B cell (primary cell): ENCODE measurements around the gene DAB2IP. TPM values are rescaled to one million over a fixed set of nuclear protein-coding genes. Genes with fewer than 3 reads are reported as not detected.

Source experiments
- ATAC-seq: fragments of 200-7000 bp; cut with Tn5 transposase; one replicate; pipeline ENCODE4 v1.10.0; 2021; ENCODE audit warnings: low read depth, mild to moderate bottlenecking, moderate number of reproducible peaks, moderate library complexity
- CTCF ChIA-PET: fragments of 350-600 bp; sonication (Branson Sonifier 250); formaldehyde crosslinking; loops from one replicate; lab custom pipeline; 2021; ENCODE audit warnings: antibody characterized with exemption, inconsistent platforms; lab: Charles Lee
- POLR2A ChIA-PET: fragments of 350-600 bp; sonication (Branson Sonifier 250); formaldehyde crosslinking; loops from one replicate; lab custom pipeline; 2021; ENCODE audit warnings: antibody characterized with exemption; lab: Charles Lee
- DNase-seq: peaks from one replicate; pipeline ENCODE4 v3.0.0; 2013
- H2AFZ ChIP-seq: 2 replicates; pipeline ENCODE4 v1.6.1; 2012; ENCODE audit warnings: mild to moderate bottlenecking, low read depth, low read length; ENCODE audit not compliant: insufficient read depth, poor library complexity, severe bottlenecking
- H3K27ac ChIP-seq, 2 donors: 1 replicate in 1 of 2; 2 replicates in 1 of 2; pipeline ENCODE4 v1.5.1; 2012 to 2013; ENCODE audit warnings: low read length in 2 of 2, mild to moderate bottlenecking in 2 of 2, moderate library complexity in 1 of 2
- H3K27me3 ChIP-seq, 4 experiments: fragments of 200-600 bp in 1 of 4; sonication (generic) in 1 of 4; replicated peaks in 1 of 4; 1 replicate in 2 of 4; 2 replicates in 2 of 4; pipeline versions ENCODE4 v1.6.1 to v1.7.0; 2013 to 2016; ENCODE audit warnings: low read length in 3 of 4, mild to moderate bottlenecking in 2 of 4, mixed read lengths in 1 of 4, moderate library complexity in 1 of 4; ENCODE audit not compliant: insufficient read depth in 4 of 4, control insufficient read depth in 3 of 4; ENCODE audit errors: control extremely low read depth in 1 of 4
- H3K36me3 ChIP-seq, 2 experiments: replicated peaks in 1 of 2; 1 replicate in 1 of 2; 2 replicates in 1 of 2; pipeline versions ENCODE4 v1.6.1 to v1.7.1; 2013; ENCODE audit warnings: low read length in 1 of 2; ENCODE audit not compliant: insufficient read depth in 2 of 2, control insufficient read depth in 1 of 2; ENCODE audit errors: control extremely low read depth in 1 of 2, extremely low read depth in 1 of 2
- H3K4me1 ChIP-seq, 2 donors: fragments of 200-600 bp in 1 of 2; sonication (generic) in 1 of 2; 1 replicate in 1 of 2; 2 replicates in 1 of 2; pipeline versions ENCODE4 v1.5.1 to v1.6.1; 2013 to 2017; ENCODE audit warnings: low read length in 2 of 2; ENCODE audit not compliant: control insufficient read depth in 2 of 2, insufficient read depth in 2 of 2
- H3K4me2 ChIP-seq: replicated peaks from 2 replicates; pipeline ENCODE3; 2012; ENCODE audit warnings: mild to moderate bottlenecking, low read depth, low read length; ENCODE audit not compliant: poor library complexity, severe bottlenecking
- H3K4me3 ChIP-seq, 5 experiments: fragments of 200-600 bp in 1 of 5; sonication (generic) in 1 of 5; 1 replicate in 3 of 5; 2 replicates in 2 of 5; pipeline versions ENCODE4 v1.5.1 to v1.7.0; 2011 to 2016; ENCODE audit warnings: low read length in 4 of 5, mild to moderate bottlenecking in 4 of 5, low read depth in 2 of 5, control low read depth in 1 of 5, moderate library complexity in 1 of 5; ENCODE audit not compliant: insufficient read depth in 1 of 5; ENCODE audit errors: control extremely low read depth in 1 of 5, extremely low read depth in 1 of 5
- H3K79me2 ChIP-seq: fragments of 200-600 bp; sonication (generic); one replicate; pipeline ENCODE4 v1.6.0; 2016; ENCODE audit warnings: low read length; ENCODE audit not compliant: control insufficient read depth, insufficient read depth
- H3K9ac ChIP-seq: fragments of 200-600 bp; sonication (generic); 2 replicates; pipeline ENCODE4 v1.6.1; 2017; ENCODE audit warnings: mild to moderate bottlenecking, low read length, moderate library complexity
- H3K9me3 ChIP-seq, 3 donors: one replicate each; pipeline versions ENCODE4 v1.6.1 to v1.7.1; 2013; ENCODE audit warnings: low read length in 2 of 3; ENCODE audit not compliant: control insufficient read depth in 2 of 3, insufficient read depth in 1 of 3; ENCODE audit errors: control extremely low read depth in 1 of 3
- H4K20me1 ChIP-seq: 2 replicates; pipeline ENCODE4 v1.6.0; 2012; ENCODE audit warnings: mild to moderate bottlenecking, low read length; ENCODE audit not compliant: insufficient read depth, control insufficient read depth, poor library complexity, severe bottlenecking
- H3K27ac Mint-ChIP-seq: one replicate; pipeline ENCODE4 v1.8.0; 2021; ENCODE audit warnings: mixed read lengths
- H3K27me3 Mint-ChIP-seq: one replicate; pipeline ENCODE4 v1.8.0; 2021; ENCODE audit warnings: mixed read lengths
- H3K4me1 Mint-ChIP-seq: one replicate; pipeline ENCODE4 v1.8.0; 2021; ENCODE audit warnings: mixed read lengths
- H3K4me3 Mint-ChIP-seq: one replicate; pipeline ENCODE4 v1.8.0; 2021; ENCODE audit warnings: mixed read lengths
- H3K9me3 Mint-ChIP-seq: one replicate; pipeline ENCODE4 v1.8.0; 2022; ENCODE audit warnings: mixed read lengths; ENCODE audit not compliant: insufficient read depth
- CTCF ChIP-seq: fragments of 200-600 bp; IDR thresholded peaks from one replicate; pipeline ENCODE4 v1.8.0; 2022; ENCODE audit warnings: antibody characterized with exemption, mild to moderate bottlenecking
- EZH2 ChIP-seq: IDR thresholded peaks from 2 replicates; pipeline ENCODE4 v1.6.1; 2012; ENCODE audit warnings: borderline replicate concordance, low read depth, mild to moderate bottlenecking, moderate library complexity, low read length; ENCODE audit not compliant: insufficient read depth, poor library complexity, severe bottlenecking
- WGBS: methylation state at CpG from one replicate; pipeline ENCODE4 v1.1.5; 2013; ENCODE audit warnings: missing lambda C conversion rate; ENCODE audit not compliant: insufficient coverage; 5-methylcytosine and 5-hydroxymethylcytosine counted together
- intact Hi-C: fragments of 100-400 bp; cut with micrococcal nuclease; formaldehyde crosslinking; loops from one replicate; pipeline ENCODE4 v1.10.0; 2022
- polyA plus RNA-seq: library from polyadenylated mRNA; depleted of rRNA; stranded (reverse); fragments of >200 nt; gene quantifications from 2 replicates; pipeline ENCODE4 v1.2.3, GENCODE V29; 2012
- total RNA-seq, 2 donors: library from RNA; stranded (reverse); fragments of 120-200 nt in 1 of 2; gene quantifications; 1 replicate in 1 of 2; 2 replicates in 1 of 2; pipeline versions ENCODE4 v1.2.3 to v1.2.4, GENCODE V29; 2013 to 2022

Gene DAB2IP
- total and polyA plus RNA-seq, 2 donors (not counting 1 experiment from before 2014, with no cell fraction given) = 1.1 to 3.9 TPM

- POLR2A ChIA-PET = no interaction called here
- H3K4me3 Mint-ChIP-seq = peak overlapping the region; percentile 65
- CTCF ChIA-PET = no interaction called here
- no peak overlapping the region for H3K27ac Mint-ChIP-seq
- H3K4me2 ChIP-seq = peak overlapping the region; percentile 64
- no peaks in the 10 kb centered on the region for H3K36me3 ChIP-seq
- H3K79me2 ChIP-seq = no peaks in the 10 kb centered on the region
- peak overlapping the region; percentile 37 for H3K9ac ChIP-seq
- peak overlapping the region in 2 of 5 experiments; percentile 23 to 39 for H3K4me3 ChIP-seq
- no peaks in the 10 kb centered on the region for H3K9me3 ChIP-seq
- no peak overlapping the region for H3K27ac ChIP-seq
- peaks cover 12 to 18% of the 10 kb centered on the region in 2 donors for H3K4me1 ChIP-seq
- H3K4me1 Mint-ChIP-seq = peaks cover 18% of the 10 kb centered on the region
- ATAC-seq = no peak
- peaks cover 60% of the 10 kb centered on the region for H3K27me3 Mint-ChIP-seq
- WGBS = 4% methylated on average over 25 of the region's 29 CpGs
- peak overlapping the region; percentile 38 for H2AFZ ChIP-seq
- H3K9me3 Mint-ChIP-seq = no peaks in the 10 kb centered on the region
- no peak for DNase-seq
- TF ChIP-seq CTCF (no peak), EZH2 (no peak)
- H3K27me3 ChIP-seq = peaks cover 0 to 63% (median 21%) of the 10 kb centered on the region in 4 experiments
- intact Hi-C loops = no loop called here
- no peaks in the 10 kb centered on the region for H4K20me1 ChIP-seq
These were observed 795 bp downstream of the DAB2IP start for GRCh38 chr9:121652021-121652837.

- peaks cover 0 to 67% (median 21%) of the 10 kb centered on the region in 4 experiments for H3K27me3 ChIP-seq
These were observed 1.4 kb downstream of the DAB2IP start for GRCh38 chr9:121652838-121653231.

More at GRCh38 chr9:121652838-121653231, 1.4 kb downstream of the DAB2IP start:
- peaks cover 18% of the 10 kb centered on the region for H3K4me1 Mint-ChIP-seq
- Histone ChIP-seq H4K20me1 (no peaks in the 10 kb centered on the region), H3K4me1 (peaks cover 12 to 18% of the 10 kb centered on the region in 2 donors), H2AFZ (peak overlapping the region; percentile 38), H3K9ac (no peak overlapping the region), H3K36me3 (no peaks in the 10 kb centered on the region), H3K4me2 (peak overlapping the region; percentile 64), H3K79me2 (no peaks in the 10 kb centered on the region), H3K27ac (no peak overlapping the region), H3K9me3 (no peaks in the 10 kb centered on the region), H3K4me3 (no peak overlapping the region)
- intact Hi-C loops = no loop called here
- H3K27ac Mint-ChIP-seq = no peak overlapping the region
- H3K27me3 Mint-ChIP-seq = peaks cover 62% of the 10 kb centered on the region
- 7% methylated on average over 2 of the region's 2 CpGs for WGBS
- peak overlapping the region; percentile 65 for H3K4me3 Mint-ChIP-seq
- TF ChIP-seq CTCF (no peak), EZH2 (no peak)
- POLR2A ChIA-PET = no interaction called here
- CTCF ChIA-PET = no interaction called here
- ATAC-seq = no peak
- no peak for DNase-seq
- no peaks in the 10 kb centered on the region for H3K9me3 Mint-ChIP-seq
